GM19395 (cell line): Measurements from ENCODE around the gene SLC39A11.
"Not testable (repeated sequence)": the region's sequence is repeated elsewhere in the genome, so short reads cannot be mapped to it uniquely, and the experiment has no call there.

ENCODE experiments used
- ATAC-seq: cut with Tn5 transposase; IDR thresholded peaks from one replicate; pipeline ENCODE4 v1.9.1; 2021; ENCODE audit warnings: mild to moderate bottlenecking, moderate library complexity; ENCODE audit not compliant: unreplicated experiment

Gene SLC39A11

GRCh38 chr17:72804949-72805707 lies 287.4 kb downstream of the SLC39A11 start:
- ATAC-seq, result no peak

- no peak for ATAC-seq
These were observed 289.8 kb downstream of the SLC39A11 start for GRCh38 chr17:72802726-72803125.

DNA sequence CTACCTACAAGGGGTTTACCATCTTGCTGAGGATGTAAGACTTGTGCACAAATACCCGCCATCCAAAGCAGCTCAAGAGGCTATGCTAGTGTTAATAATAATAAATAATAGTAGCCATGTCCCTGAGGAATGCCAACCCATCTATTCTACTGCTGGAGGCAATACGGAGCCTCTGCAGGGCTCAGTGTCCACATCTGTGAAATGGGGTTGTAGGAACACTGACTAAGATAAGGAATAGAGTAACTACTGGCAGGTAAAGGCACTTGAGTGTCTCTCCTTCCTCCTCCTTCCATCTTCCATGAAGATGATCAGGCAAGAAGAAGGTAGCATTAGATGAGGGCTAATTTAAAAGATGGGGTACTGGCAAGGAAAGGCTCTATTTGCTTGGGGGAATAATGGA lies 295.3 kb downstream of the SLC39A11 start:
- no peak for ATAC-seq

DNA sequence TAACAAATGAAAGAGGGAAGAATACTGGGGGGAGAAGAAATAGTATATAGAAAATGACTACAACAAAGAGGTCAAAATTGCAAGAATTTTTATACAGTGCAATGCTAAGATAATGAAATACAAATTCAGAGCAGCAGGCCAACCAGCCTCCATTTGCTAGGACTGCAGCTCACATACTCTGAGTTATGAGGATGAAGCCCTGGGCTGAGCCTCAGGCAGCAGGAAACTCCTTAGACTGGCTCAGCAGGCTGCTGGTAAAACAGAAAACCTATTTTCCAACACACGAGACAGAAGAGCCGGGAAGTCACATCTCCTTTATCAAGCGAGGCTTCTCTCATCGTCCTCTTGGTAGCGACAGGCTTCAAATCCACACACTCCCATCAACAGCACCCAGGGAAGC lies 296.5 kb downstream of the SLC39A11 start:
- ATAC-seq, result no peak

DNA sequence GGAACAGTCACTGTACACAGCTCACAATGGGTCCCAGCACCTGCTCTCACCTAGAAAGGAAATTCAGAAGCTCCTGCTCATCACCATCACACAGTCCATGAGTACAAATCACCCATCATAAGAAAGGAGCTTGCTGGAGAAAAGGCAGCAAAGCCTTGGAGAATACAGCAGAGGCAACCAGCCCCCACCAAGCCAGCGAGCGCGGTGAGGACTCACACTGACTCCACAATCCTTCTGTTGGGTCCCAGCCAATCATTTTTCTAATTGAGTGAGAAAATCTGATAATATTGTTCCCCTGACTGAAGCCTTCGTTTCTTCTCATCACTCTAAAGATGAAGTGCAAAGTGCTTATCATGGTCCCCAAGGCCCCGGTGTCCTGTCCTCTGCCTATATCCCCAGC lies 298.3 kb downstream of the SLC39A11 start:
- ATAC-seq, result no peak

DNA sequence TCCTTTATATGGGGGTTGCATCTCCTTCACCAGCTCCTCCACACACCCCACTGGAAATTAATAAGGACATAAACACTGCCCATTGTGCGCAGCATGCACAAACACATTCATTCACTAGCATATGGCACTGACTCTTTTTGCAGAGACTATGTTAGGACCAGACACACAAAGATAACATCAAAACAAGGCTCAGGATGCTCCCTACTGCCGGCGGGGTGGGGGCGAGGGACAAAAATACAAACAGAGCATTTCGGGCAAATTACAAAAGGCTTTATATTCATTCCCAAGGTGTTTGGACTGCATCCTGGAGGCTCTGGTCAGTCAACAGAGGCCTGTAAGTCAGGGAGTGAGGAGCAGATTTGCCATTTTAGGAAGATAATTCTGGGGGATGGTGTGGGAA lies 299.7 kb downstream of the SLC39A11 start:
- no peak for ATAC-seq

DNA sequence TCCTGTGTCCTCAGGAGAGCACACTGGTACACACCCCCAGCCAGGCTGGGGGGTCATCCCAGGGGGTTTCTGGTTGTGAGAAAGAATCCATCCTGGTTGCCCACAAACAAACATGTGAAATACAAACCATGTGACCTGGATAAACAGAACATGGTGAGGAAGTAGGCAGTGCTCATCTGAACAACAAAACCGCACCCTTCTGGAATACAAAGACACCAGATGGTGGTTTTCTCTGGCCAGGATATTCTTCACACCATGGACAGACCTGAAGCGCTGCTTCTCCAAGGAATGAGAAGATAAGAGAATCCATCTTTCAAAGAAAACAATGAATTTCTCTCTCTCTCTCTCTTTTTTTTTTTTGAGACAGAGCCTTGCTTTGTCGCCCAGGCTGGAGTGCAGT lies 302.3 kb downstream of the SLC39A11 start:
- no peak for ATAC-seq

- no peak for ATAC-seq
These were observed 302.8 kb downstream of the SLC39A11 start for GRCh38 chr17:72789711-72790110.

DNA sequence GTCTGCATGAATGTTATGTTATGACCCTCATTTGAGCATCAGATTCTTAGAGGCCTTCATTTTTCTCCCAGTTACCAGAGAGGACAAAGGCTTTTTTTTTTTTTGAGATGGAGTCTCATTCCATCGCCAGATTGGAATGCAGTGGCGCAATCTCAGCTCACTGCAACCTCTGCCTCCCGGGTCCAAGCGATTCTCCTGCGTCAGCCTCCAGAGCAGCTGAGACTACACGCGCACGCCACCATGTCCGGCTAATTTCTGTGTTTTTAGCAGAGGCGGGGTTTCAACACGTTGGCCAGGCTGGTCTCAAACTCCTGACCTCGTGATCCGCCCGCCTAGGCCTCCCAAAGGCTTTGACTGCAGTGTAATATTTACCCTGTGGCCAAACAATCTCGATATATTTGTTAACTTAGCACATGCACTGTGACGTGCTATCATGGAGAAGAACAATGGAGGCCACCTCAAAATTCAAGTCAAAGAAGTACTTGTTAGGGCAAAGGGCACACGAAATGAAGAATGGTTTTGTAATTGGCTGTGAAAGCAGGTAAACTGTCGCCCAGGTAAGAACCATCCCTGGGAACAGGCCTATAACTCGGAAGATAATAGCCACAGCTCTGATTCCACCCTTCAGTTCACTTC lies 303.4 kb downstream of the SLC39A11 start:
- no peak for ATAC-seq

- no peak for ATAC-seq
These were observed 306.3 kb downstream of the SLC39A11 start for GRCh38 chr17:72786209-72786608.

GRCh38 chr17:72782985-72783701 lies 309.3 kb downstream of the SLC39A11 start:
- no peak for ATAC-seq

DNA sequence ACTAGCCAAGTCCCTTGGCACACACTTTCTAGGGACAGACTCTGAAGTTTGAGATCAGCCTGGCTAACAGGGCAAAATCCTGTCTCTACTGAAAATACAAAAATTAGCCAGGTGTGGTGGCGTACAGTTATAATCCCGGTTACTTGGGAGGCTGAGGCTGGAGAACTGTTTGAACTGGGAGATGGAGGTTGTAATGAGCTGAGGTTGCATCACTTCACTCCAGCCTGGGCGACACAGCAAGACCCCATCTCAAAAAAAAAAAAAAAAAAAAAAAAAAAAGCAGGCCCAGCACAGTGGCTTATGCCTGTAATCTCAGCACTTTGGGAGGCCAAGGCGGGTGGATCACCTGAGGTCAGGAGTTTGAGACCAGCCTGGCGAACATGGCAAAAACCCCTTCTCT lies 310.1 kb downstream of the SLC39A11 start:
- not testable (repeated sequence) for ATAC-seq

- ATAC-seq, result no peak
These were observed 314.0 kb downstream of the SLC39A11 start for GRCh38 chr17:72778169-72779151.

DNA sequence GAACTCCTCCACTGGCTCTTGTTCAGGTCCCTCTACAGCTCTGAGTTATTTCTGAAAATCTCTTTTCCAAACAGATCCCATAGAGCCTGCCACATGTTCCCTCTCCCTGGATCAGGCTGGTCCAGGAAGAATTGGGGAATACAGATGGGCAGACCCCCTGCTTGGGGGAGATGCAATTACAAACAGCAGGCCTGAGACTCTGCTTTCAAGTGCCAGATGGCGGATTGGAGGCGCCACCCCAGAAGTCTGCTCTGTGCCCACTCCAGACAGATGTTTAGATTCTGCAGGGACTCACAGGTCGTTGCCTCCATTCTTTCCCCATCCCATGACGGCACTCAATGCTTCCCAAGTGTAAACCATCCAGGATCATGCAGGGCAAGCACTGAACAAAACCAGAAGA lies 316.6 kb downstream of the SLC39A11 start:
- ATAC-seq, result no peak

- no peak for ATAC-seq
These were observed 317.3 kb downstream of the SLC39A11 start for GRCh38 chr17:72775237-72775636.

DNA sequence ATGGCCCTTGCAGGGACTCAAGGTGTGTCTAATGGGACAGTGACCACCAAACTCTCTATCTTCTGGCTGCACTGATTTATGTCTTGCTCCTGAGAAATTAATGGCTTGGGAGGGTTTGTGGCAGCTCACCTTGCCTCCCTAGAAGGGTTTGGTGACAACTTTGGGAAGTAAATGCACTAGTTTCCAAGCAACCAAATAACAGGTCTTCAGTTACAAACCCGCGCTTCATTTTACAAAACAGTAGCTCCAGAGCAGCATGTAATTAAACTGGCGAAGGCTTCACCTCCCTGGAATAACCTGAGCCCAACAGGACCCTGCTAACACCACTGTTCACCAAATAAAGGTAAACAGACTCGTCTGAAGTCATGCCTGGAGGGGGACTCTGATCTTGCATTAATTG lies 318.3 kb downstream of the SLC39A11 start:
- ATAC-seq, result no peak

GRCh38 chr17:72773225-72773624 lies 319.3 kb downstream of the SLC39A11 start:
- not testable (repeated sequence) for ATAC-seq

GRCh38 chr17:72772331-72772821 lies 320.1 kb downstream of the SLC39A11 start:
- no peak for ATAC-seq

- ATAC-seq, result no peak
These were observed 320.8 kb downstream of the SLC39A11 start for GRCh38 chr17:72771734-72772133.

DNA sequence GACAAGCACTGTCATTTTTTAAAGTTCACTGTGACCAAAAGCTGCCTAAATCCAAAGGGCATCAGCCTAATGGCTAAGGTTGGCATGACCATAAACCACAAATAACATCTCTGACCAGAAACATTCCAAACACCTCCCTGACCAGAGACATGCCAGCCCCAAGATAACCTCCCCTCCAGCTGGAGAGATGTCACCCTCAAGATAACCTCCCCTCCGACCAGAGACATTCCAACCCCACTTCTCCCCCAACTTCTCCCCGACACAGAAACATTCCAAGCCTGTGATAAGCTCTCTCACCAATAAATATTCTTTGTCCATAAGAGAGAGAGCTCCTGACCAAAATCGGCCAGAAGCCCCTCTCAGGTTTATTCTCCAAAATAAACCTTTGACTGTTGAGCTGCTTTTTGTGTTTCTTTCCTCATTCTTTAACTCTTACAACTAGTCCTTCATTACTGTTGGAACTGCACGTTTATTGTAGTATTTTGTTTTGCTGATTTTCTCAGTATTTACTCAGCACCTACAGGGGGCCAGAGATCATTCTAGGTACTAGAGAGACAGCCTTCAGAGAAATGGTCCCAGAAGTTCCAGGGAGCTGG lies 325.6 kb downstream of the SLC39A11 start:
- no peak for ATAC-seq
